AG08395 (cell line): ENCODE data around the gene RAB1B.

ENCODE experiments used
- DNase-seq: peaks from one replicate; pipeline ENCODE4 v3.0.0; 2012; ENCODE audit warnings: mixed read lengths, low spot score

The RAB1B gene

GRCh38 chr11:66284526-66285078, 16.2 kb downstream of the RAB1B start:
- no peak for DNase-seq

- DNase-seq: no peak
Observed at GRCh38 chr11:66285250-66285947, 17.0 kb downstream of the RAB1B start.

GRCh38 chr11:66286699-66287098, 18.3 kb downstream of the RAB1B start:
- DNase-seq: no peak

- DNase-seq: no peak
Observed at GRCh38 chr11:66287211-66287888, 18.9 kb downstream of the RAB1B start.

- no peak for DNase-seq
Observed at GRCh38 chr11:66287889-66288670, 19.6 kb downstream of the RAB1B start.

- DNase-seq: peak; percentile 100
Observed at GRCh38 chr11:66288671-66289547, 20.5 kb downstream of the RAB1B start, which contains the start of gene YIF1A. Gene YIF1A (minus strand): TSS chr11:66289143. CDS start chr11:66288985, 158 bp downstream.

GRCh38 chr11:66289548-66290329, 21.3 kb downstream of the RAB1B start:
- no peak for DNase-seq

GRCh38 chr11:66290330-66290621, 21.8 kb downstream of the RAB1B start:
- no peak for DNase-seq

- no peak for DNase-seq
Observed at GRCh38 chr11:66291303-66291705, 22.9 kb downstream of the RAB1B start.

GRCh38 chr11:66291706-66292542, 23.5 kb downstream of the RAB1B start, which contains the start of gene TMEM151A:
Gene TMEM151A (plus strand): TSS chr11:66291894. CDS start chr11:66292014, 120 bp downstream.
- DNase-seq: peak; percentile 19

GRCh38 chr11:66292543-66293332, 24.3 kb downstream of the RAB1B start:
- no peak for DNase-seq

- DNase-seq: no peak
Observed at GRCh38 chr11:66293352-66293751, 24.9 kb downstream of the RAB1B start.

- no peak for DNase-seq
Observed at GRCh38 chr11:66293777-66294625, 25.6 kb downstream of the RAB1B start.

- DNase-seq: no peak
Observed at GRCh38 chr11:66294626-66295620, 26.5 kb downstream of the RAB1B start.

GRCh38 chr11:66297610-66298009, 29.2 kb downstream of the RAB1B start:
- no peak for DNase-seq

GRCh38 chr11:66299186-66299585, 30.7 kb downstream of the RAB1B start:
- no peak for DNase-seq

- no peak for DNase-seq
Observed at GRCh38 chr11:66302656-66303055, 34.2 kb downstream of the RAB1B start.
